Lower lobe of right lung (tissue), 2 donors: ENCODE results near the gene KRT72. TPM values are rescaled to one million over a fixed set of nuclear protein-coding genes. Genes with fewer than 3 reads are reported as not detected.

Experiments used
- ATAC-seq, 2 donors: fragments of 200-7000 bp; cut with Tn5 transposase; one replicate each; pipeline ENCODE4 v1.9.1; 2020 to 2022; ENCODE audit warnings: mild to moderate bottlenecking in 2 of 2, moderate library complexity in 2 of 2
- DNase-seq: peaks from one replicate; pipeline ENCODE4 v3.0.0-alpha.2; 2020
- H3K27ac ChIP-seq: fragments of 200-600 bp; one replicate; pipeline ENCODE4 v1.8.0; 2022
- H3K27me3 ChIP-seq: fragments of 200-600 bp; one replicate; pipeline ENCODE4 v1.8.0; 2022; ENCODE audit warnings: low read depth
- H3K36me3 ChIP-seq: fragments of 200-600 bp; one replicate; pipeline ENCODE4 v1.8.0; 2022; ENCODE audit warnings: mild to moderate bottlenecking
- H3K4me1 ChIP-seq: fragments of 200-600 bp; one replicate; pipeline ENCODE4 v1.8.0; 2022
- H3K4me3 ChIP-seq: fragments of 200-600 bp; one replicate; pipeline ENCODE4 v1.8.0; 2022; ENCODE audit warnings: mild to moderate bottlenecking
- H3K9me3 ChIP-seq: fragments of 200-600 bp; one replicate; pipeline ENCODE4 v1.8.0; 2022
- CTCF ChIP-seq: fragments of 200-600 bp; IDR thresholded peaks from one replicate; pipeline ENCODE4 v1.8.0; 2022; ENCODE audit warnings: antibody characterized with exemption, mild to moderate bottlenecking
- intact Hi-C: fragments of 100-400 bp; cut with DNase I; formaldehyde crosslinking; loops from one replicate; pipeline ENCODE4 v1.11.0; 2022
- total RNA-seq: library from RNA; stranded (reverse); fragmentation: NEBNext Ultra II Directional; extraction: Animal tissue kit (Norgen Biotek cat#: 25700); gene quantifications from one replicate; pipeline ENCODE4 v1.2.1, GENCODE V29; 2021
- donor health status: DM: no; HTN: yes; CAD: no; lungs with severe emphysema.

The KRT72 gene
- total RNA-seq, 1 donor from 2014 or later = not detected

- Histone ChIP-seq H3K27ac (no peak overlapping the region), H3K9me3 (no peaks in the 10 kb centered on the region), H3K4me1 (no peaks in the 10 kb centered on the region), H3K4me3 (no peak overlapping the region), H3K27me3 (peaks cover 8% of the 10 kb centered on the region), H3K36me3 (no peaks in the 10 kb centered on the region)
- DNase-seq = no peak
- intact Hi-C loops = no loop called here
- no peak for TF ChIP-seq CTCF
- ATAC-seq = no peak
Observed at GRCh38 chr12:52646613-52647012, 45.4 kb upstream of the KRT72 start.

GRCh38 chr12:52645982-52646381 lies 44.7 kb upstream of the KRT72 start:
- Histone ChIP-seq H3K4me1 (no peaks in the 10 kb centered on the region), H3K4me3 (no peak overlapping the region), H3K36me3 (no peaks in the 10 kb centered on the region), H3K27me3 (peaks cover 8% of the 10 kb centered on the region), H3K9me3 (no peaks in the 10 kb centered on the region), H3K27ac (no peak overlapping the region)
- no peak for TF ChIP-seq CTCF
- intact Hi-C loops = no loop called here
- DNase-seq = no peak
- ATAC-seq = peak; percentile 7 to 27

- H3K36me3 ChIP-seq = no peaks in the 10 kb centered on the region
- no peaks in the 10 kb centered on the region for H3K9me3 ChIP-seq
- H3K4me3 ChIP-seq = no peak overlapping the region
- H3K4me1 ChIP-seq = no peaks in the 10 kb centered on the region
- no peak for DNase-seq
- no peak overlapping the region for H3K27ac ChIP-seq
- peaks cover 8% of the 10 kb centered on the region for H3K27me3 ChIP-seq
- no peak for TF ChIP-seq CTCF
- intact Hi-C loops = no loop called here
- ATAC-seq = peak; percentile 45 to 69
Observed at GRCh38 chr12:52645120-52645761, 44.0 kb upstream of the KRT72 start.

GRCh38 chr12:52644078-52644415 lies 42.8 kb upstream of the KRT72 start:
- ATAC-seq (no peak), DNase-seq (no peak)
- Histone ChIP-seq H3K4me3 (no peak overlapping the region), H3K27ac (no peak overlapping the region), H3K36me3 (no peaks in the 10 kb centered on the region), H3K27me3 (peaks cover 8% of the 10 kb centered on the region), H3K9me3 (no peaks in the 10 kb centered on the region), H3K4me1 (no peaks in the 10 kb centered on the region)
- intact Hi-C loops = no loop called here
- no peak for TF ChIP-seq CTCF

GRCh38 chr12:52643233-52644077 lies 42.2 kb upstream of the KRT72 start:
- TF ChIP-seq CTCF = no peak
- intact Hi-C loops = no loop called here
- H3K27me3 ChIP-seq = peaks cover 8% of the 10 kb centered on the region
- H3K36me3 ChIP-seq = no peaks in the 10 kb centered on the region
- no peaks in the 10 kb centered on the region for H3K9me3 ChIP-seq
- no peak for ATAC-seq
- H3K4me1 ChIP-seq = no peaks in the 10 kb centered on the region
- no peak overlapping the region for H3K4me3 ChIP-seq
- no peak overlapping the region for H3K27ac ChIP-seq
- no peak for DNase-seq
